C4-2B (cell line): ENCODE results near the gene LBP.

ENCODE experiments used
- H3K27ac ChIP-seq: fragments of 450-650 bp; 2 replicates; pipeline ENCODE4 v1.5.1; 2017
- CTCF ChIP-seq: fragments of 450-650 bp; conservative IDR thresholded peaks from 2 replicates; pipeline ENCODE4 v1.5.1; 2017; ENCODE audit warnings: mild to moderate bottlenecking
- ZFX ChIP-seq: fragments of 450-650 bp; IDR thresholded peaks from 2 replicates; pipeline ENCODE4 v1.6.1; 2017

Gene LBP

GRCh38 chr20:38303908-38304379 is 42.3 kb upstream of the LBP start, which contains the start of gene BPI:
Gene BPI (plus strand): TSS chr20:38304156. CDS start chr20:38304224, 68 bp downstream.
- H3K27ac ChIP-seq: no peak within 1 kb of the TSS
- no peak for TF ChIP-seq ZFX
- TF ChIP-seq CTCF: no peak

GRCh38 chr20:38304845-38305447 is 41.3 kb upstream of the LBP start:
- H3K27ac ChIP-seq: no peak overlapping the region
- no peak for TF ChIP-seq ZFX
- peak; percentile 70 for TF ChIP-seq CTCF

GRCh38 chr20:38305541-38305940 is 40.7 kb upstream of the LBP start:
- TF ChIP-seq ZFX (no peak), CTCF (no peak)
- H3K27ac ChIP-seq: no peak overlapping the region

DNA sequence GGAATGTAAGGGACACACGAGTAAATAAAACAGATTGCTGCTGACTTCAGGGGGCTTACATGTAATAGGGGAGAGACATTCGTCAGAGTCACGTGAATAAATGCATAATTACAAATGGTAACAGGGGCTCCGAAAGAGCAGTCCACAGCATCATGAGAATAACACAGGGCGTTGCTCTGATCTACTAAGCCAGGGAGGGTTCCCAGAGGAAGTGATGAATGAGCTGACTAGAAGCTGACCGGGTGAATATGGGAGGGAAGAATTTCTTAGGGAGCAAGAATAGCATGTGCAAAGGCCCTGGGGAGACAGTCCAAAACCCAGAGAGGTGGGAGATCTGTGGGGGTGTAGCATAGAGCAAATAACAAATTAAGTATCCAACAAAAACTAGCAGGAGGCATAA is 39.9 kb upstream of the LBP start:
- TF ChIP-seq ZFX: no peak
- TF ChIP-seq CTCF: no peak
- H3K27ac ChIP-seq: no peak overlapping the region

DNA sequence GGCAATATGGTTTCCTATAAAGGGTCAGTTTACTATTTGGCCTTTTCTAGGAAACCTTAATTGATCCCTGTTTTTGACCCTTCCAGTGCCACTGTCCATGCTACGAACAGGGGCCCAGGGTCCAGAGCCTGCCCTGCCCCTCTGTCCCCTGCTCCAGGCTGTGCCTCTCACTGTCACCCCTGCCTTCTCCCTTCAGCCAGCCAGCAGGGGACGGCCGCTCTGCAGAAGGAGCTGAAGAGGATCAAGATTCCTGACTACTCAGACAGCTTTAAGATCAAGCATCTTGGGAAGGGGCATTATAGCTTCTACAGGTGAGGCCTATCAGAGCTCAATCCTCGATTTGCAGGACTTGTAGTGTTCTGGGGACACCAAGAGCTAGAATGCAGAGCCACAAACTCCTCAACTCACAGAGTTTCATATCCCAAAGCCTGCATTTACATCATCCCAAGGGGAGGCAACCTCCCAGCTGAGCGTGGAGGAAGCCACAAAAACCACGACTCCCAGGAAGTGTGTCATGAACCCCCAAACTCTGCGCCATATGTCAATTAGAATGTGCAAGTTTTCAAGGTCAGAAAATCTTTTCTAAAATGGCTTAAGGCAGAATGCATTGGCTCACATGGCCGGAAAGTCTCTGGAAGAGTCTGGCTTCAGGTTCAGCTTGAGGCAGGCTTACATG is 38.8 kb upstream of the LBP start:
- H3K27ac ChIP-seq: no peak overlapping the region
- TF ChIP-seq ZFX: no peak
- TF ChIP-seq CTCF: no peak

- TF ChIP-seq ZFX (no peak), CTCF (no peak)
- H3K27ac ChIP-seq: no peak overlapping the region
Observed at GRCh38 chr20:38308047-38308438, 38.2 kb upstream of the LBP start.

DNA sequence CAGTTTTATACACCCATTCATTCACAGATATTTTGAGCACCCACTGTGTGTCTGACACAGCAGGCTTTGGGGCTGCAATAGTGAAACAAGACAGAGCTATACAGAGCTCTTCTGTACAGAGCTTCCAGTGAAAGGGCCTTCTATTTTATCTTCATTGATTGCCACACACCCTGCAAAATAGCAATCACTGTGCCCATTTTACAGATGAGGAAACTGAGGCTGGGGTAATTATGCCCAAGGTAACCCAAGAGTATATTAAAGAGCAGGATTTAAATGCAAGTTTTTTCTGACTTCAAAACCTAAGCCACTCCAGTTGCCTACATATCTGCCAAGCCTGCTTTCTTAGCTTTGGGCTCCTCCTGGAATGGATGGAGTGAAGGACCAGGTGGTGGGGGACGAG is 37.8 kb upstream of the LBP start:
- TF ChIP-seq ZFX (no peak), CTCF (no peak)
- no peak overlapping the region for H3K27ac ChIP-seq
